HG03432 (cell line): ENCODE data around the gene WFIKKN1.
A peak's percentile ranks its signal among the peaks of the same experiment; 100 is the strongest.

ENCODE experiments used
- ATAC-seq: cut with Tn5 transposase; IDR thresholded peaks from one replicate; pipeline ENCODE4 v1.9.1; 2021; ENCODE audit warnings: mild to moderate bottlenecking, moderate library complexity; ENCODE audit not compliant: unreplicated experiment

The WFIKKN1 gene

GRCh38 chr16:672371-672770, 41.6 kb downstream of the WFIKKN1 start:
- no peak for ATAC-seq

- ATAC-seq: no peak
Measured at GRCh38 chr16:672851-673250, 42.1 kb downstream of the WFIKKN1 start.

- no peak for ATAC-seq
Measured at GRCh38 chr16:673399-673991, 42.7 kb downstream of the WFIKKN1 start.

- no peak for ATAC-seq
Measured at GRCh38 chr16:674214-674881, 43.6 kb downstream of the WFIKKN1 start.

GRCh38 chr16:674968-675883, 44.4 kb downstream of the WFIKKN1 start, which contains the start of gene RHBDL1:
RHBDL1 (plus strand) TSS chr16:675671; CDS start chr16:675791, 120 bp downstream.
- ATAC-seq: no peak

GRCh38 chr16:675884-676564, 45.2 kb downstream of the WFIKKN1 start:
- ATAC-seq: no peak

GRCh38 chr16:676565-676902, 45.7 kb downstream of the WFIKKN1 start:
- ATAC-seq: no peak

GRCh38 chr16:676913-677312, 46.1 kb downstream of the WFIKKN1 start:
- ATAC-seq: no peak

- ATAC-seq: no peak
Measured at GRCh38 chr16:677316-678190, 46.8 kb downstream of the WFIKKN1 start.

- ATAC-seq: no peak
Measured at GRCh38 chr16:678209-678857, 47.5 kb downstream of the WFIKKN1 start.

GRCh38 chr16:678858-679813, 48.4 kb downstream of the WFIKKN1 start:
- ATAC-seq: peak; percentile 7

- ATAC-seq: peak; percentile 40
Measured at GRCh38 chr16:679814-680624, 49.2 kb downstream of the WFIKKN1 start, which contains the start of gene STUB1. STUB1 (plus strand) TSS chr16:680410; CDS start chr16:680526, 116 bp downstream.

- ATAC-seq: peak; percentile 1
Measured at GRCh38 chr16:680625-680945, 49.8 kb downstream of the WFIKKN1 start.

- ATAC-seq: no peak
Measured at GRCh38 chr16:680967-681745, 50.4 kb downstream of the WFIKKN1 start.

GRCh38 chr16:681746-682427, 51.1 kb downstream of the WFIKKN1 start:
- ATAC-seq: no peak
